ENCODE results near the gene FAM53B.
A peak's percentile ranks its signal among the peaks of the same experiment; 100 is the strongest.
"Not testable (repeated sequence)": the region's sequence is repeated elsewhere in the genome, so short reads cannot be mapped to it uniquely, and the experiment has no call there.

The FAM53B gene, protein sequence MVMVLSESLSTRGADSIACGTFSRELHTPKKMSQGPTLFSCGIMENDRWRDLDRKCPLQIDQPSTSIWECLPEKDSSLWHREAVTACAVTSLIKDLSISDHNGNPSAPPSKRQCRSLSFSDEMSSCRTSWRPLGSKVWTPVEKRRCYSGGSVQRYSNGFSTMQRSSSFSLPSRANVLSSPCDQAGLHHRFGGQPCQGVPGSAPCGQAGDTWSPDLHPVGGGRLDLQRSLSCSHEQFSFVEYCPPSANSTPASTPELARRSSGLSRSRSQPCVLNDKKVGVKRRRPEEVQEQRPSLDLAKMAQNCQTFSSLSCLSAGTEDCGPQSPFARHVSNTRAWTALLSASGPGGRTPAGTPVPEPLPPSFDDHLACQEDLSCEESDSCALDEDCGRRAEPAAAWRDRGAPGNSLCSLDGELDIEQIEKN

DNA sequence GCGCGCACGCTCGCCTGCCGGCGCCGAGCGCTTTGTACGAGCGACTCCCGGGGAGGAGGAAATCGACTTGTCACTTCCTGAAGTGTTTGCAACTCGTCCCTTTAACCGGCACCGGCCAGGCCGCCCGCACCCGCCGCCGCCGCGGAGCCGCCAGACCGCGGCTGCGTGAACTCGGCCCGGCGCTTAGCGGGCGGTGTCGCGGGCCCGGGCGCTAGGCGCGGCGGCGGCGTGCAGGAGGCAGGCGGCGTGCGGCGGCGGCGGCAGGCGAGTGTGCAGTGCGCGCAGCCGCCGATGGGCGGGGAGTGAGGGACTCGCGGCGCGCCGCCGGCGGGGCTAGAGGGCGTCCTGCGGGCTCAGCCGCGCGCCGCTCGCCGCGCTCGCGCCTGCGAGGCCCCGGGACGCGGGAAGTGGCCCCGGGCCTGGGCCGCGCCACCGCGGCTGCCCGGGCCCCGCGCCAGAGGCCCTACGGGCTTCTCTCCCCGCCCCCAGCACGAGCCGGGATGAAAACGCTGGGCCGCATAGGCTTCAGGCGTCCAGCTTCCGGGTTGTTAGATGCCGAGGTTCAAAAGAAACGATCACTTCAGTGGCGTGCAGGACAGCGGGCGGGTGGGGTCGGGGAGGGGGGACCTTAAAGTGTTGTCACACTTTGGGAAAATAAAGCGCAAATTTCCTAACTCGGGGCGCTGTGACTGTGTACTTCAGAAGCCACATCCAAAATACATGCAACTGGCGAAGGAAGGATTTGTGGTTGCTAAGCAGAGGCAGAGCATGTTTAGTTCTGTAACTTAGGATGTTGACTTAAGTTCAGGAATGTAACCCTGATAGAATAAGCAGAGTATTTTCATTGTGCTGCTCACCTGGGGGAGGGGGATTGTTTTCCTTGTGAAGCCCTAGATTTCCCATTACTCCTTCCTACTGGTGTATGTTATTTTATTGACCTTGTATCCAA is at the start of gene FAM53B:
Gene FAM53B, minus strand, starts transcription at position 277 of the 949 bp plus-strand sequence. CDS start 37,665 bp downstream, outside the sequence.
- DNase-seq = peak; percentile 57

DNA sequence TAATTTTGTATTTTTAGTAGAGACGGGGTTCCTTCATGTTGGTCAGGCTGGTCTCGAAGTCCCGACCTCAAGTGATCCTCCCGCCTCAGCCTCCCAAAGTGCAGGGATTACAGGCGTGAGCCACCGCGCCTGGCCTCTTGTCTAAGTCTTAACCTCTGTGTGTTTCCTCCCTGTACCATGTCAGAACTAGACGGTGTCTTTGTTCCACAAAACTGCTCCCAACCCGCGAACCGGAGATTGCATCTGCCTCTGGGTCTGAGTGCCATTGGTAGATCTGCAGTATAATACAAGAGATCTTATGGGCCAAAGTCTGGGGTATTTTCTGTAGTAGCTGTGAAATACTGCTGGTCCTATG is 48.8 kb upstream of the FAM53B start:
- DNase-seq = no peak

DNA sequence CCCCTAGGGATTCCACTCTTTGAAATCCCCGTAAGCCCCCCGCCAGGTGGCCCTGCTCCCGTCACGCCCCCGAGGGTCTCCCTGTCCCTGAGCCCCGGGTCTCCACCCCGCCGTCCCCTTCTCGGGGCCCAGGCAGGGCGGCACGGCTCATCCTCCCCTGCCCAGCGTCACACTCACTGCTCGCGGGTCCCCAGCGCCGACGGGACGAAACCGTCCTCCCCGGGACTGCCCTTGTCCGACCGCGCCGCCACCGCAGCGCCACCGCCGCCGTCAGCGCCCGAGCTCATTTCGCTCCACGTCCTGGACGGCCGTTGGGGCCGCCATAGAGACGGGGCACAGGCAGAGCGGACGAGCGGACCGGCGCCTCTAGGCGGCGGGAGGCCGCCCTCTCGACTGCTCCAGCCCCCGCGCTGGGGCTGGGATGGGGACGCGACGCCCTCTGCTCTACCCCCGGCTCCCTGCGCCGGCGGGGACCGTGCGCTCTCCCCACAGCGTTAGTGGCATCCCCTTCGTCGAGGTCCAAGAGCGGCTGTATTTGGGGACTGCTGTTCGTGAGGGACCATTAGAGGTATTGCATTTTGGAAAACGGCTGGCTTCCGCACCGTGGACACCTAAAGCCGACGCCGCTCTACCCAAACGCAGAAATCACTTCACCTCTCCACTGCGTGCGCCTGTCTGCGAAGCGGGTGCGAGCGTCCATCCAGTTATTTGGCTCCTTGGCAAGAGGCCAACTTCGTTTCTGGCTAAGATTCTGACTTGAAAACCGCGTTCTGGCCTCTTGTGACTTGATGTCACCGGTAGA is 47.6 kb upstream of the FAM53B start, which contains the start of gene EEF1AKMT2:
Gene EEF1AKMT2, minus strand, starts transcription at position 341 of the 802 bp plus-strand sequence. Its CDS starts 54 bp downstream, at position 287.
- DNase-seq = peak; percentile 60

DNA sequence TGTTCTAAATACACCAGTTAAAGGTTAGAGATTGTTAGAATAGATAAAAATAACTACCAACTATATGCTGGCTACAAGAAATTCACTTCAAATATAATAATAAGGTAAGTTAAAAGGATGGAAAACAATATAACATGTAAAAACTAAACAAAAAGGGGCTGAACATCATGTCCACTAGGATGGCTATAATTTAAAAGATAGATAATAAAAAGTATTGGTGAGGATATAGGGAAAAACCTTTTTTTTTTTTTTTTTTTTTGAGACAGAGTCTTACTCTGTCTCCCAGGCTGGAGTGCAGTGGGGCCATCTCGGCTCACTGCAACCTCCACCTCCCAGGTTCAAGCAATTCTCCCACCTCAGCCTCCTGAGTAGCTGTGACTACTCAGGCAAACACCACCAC is 38.7 kb upstream of the FAM53B start:
- not testable (repeated sequence) for DNase-seq

DNA sequence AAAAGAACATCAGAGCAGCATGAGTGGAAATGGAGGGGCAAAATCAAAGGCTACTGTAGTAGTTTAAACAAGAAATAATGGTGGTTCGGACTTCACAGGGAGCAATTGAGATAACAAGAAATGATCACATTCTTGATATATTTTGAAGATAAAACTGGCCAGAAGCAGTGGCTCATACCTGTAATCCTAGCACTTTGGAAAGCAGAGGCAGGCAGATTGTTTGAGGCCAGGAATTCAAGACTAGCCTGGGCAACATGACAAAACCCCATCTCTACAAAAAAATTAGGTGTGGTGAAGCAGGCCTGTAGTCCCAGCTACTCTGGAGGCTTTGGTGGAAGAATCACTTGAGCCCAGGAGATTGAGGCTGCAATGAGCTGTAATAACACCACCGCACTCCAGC is 24.6 kb upstream of the FAM53B start:
- no peak for DNase-seq

DNA sequence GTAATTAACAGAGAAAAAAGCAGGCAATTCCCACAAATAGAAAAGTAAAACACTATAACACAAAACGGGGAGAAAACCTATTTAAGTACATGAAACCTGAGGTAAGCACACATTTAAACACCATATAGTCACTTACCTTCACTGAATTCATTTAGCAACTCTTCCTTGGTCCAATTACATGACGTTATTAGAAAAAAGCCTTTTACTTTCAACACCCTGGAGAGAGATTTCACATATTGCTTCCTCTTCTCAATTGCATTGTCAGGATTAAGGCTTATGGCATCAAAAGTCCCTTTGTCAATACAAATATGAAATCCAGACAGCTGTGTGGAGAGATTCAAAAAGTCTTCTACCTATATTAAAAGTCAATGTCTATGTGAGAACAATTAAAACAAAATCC is 21.1 kb upstream of the FAM53B start:
- no peak for DNase-seq

DNA sequence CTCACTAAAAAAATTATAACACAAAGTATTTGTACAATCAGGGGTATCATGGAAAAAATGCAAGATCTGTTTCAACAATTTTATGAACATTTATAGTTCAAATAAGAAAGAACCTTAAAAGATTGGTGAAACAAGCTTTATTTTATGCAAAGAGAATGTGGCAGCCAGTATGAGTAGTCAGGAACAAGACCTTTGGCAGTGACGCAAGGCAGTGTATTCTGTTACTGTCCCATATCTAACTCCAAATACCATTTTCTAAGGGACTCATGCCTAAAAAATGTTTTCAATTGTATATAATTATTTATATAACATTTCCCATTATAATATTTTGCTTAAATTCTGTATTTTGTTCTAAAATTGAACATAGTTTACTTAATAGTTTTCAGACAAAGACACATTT is 19.1 kb upstream of the FAM53B start:
- DNase-seq = no peak

DNA sequence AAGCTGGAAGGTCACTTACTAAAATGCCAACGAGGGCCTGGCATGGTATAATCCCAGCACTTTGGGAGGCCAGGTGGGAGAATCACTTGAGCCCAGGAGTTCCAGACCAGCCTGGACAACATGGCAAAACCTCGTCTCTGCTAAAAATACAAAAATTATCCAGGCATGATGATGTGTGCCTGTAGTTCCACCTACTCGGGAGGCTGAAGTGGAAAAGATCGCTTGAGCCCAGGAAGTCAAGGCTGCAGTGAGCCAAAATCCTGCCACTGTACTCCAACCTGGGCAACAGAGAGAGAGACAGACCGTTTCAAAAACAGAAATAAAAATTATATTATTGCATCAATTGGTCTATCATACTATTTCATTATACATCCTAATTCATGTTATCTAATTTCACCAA is 18.1 kb upstream of the FAM53B start:
- no peak for DNase-seq

DNA sequence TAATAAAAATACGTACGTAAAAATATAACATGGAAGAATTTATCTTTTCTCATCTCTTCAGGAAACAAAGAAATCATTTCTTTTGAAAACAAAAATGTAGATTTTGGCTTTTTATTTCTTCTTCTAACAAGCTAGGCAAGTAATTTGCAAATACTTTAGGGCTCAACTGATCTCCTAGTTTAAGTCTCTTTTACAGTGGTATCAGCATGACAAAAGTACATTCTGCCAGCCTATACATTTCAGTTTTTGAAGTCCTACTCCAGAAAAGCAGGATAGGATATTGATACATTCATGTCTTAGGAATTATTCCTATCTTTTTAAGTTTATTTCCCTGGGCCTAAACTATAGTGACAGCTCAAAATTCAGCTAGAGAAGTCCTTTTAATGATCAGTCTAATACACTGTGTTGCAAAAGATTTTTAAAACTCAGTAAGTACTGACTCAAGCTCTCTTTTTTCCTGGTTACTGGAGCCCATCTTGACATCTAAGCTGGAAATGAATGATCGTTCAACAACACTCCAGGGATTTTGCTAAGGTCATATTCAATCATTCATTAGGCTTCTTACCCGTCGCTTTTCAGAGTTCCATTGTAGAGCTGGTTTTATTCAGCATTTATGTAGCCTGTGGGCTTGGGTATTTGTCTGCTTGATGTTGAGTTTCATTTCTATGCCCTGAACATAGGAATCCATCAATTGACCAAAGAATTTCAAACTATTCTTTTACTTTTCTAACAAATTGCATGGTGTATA is 12.2 kb upstream of the FAM53B start:
- no peak for DNase-seq

DNA sequence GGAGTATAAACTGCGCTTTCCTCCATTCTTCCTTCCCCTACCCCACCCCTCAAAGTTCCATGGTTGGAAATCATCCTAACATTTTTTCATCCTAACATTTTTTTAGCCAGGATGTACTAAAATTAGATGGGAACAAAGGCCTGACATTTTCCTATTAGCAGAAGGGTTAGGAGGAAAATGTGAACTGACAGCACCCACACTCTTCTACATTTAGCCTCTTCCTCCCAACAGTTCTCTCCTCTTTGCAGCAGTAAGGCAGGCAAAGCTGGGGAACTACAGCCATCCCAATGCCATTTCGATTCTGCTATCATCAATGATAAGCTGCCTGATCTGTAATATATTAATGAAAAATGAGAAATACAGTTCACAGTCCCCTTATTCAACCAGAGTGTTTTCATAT is 11.4 kb upstream of the FAM53B start:
- no peak for DNase-seq

DNA sequence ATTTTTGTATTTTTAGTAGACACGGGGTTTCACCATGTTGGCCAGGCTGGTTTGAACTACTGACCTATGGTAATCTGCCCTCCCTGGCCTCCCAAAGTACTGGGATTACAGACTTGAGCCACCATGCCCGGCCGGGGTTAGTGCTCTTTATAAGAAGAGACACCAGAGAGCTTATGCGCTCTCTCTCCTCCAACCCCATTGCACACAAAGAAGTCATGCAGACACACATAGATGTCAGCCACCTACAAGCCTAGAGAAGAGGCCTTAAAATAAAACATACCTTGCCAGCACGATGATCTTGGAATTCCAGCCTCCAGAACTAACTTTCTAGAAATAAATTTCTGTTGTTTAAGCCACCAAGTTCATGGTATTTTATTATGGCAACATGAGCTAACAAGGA is 10.0 kb upstream of the FAM53B start:
- DNase-seq = no peak

DNA sequence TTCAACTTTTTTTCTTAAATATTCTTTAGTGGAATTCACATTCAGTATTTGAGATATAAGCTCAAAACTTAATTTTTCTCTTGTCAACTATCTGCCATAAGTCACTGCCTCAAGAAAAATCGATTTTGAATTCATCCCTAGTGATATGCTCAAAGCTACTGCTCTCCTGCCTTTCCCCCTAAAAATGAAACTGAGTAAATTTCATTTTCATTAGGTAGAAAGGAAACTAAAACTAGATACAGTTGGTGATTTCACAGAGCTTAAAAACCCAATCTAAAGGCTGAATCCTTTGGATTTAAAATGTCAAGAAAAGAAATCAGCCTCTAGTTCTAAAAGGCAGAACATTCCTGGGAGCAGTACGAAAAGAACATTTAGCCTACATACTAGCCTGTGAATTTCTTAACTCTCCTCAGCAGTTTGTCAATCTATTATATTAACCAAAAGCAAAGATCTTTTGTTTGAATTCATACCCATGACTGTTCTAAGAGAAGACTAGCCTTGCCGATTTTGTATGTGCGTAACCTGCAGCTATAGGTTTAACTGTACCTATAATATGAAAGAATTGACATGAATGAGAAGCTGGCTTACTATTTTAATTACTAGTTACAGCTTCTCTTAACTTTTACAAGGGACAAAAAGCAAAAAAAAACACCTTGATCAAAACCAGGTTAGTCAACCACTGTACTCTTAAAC is 4.9 kb upstream of the FAM53B start:
- DNase-seq = no peak

DNA sequence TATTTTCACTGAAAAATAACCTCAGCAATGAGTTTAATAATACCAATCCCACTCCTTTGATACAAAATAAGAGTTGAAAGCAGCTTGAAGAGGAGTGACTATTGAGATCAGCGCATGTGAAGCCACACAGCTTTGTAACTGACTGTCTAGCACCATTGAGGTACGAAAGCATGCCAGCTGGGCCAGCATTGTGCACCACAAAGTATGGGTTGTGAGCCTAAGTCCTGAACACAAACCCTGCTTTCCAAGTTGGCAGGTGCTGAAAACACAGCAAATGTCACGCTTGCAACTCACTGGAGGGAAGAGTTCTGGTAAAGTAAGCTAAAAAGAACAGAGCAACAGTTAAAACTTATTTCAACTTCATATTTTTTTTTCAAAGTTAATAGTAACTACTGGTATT is 4.0 kb upstream of the FAM53B start:
- no peak for DNase-seq

DNA sequence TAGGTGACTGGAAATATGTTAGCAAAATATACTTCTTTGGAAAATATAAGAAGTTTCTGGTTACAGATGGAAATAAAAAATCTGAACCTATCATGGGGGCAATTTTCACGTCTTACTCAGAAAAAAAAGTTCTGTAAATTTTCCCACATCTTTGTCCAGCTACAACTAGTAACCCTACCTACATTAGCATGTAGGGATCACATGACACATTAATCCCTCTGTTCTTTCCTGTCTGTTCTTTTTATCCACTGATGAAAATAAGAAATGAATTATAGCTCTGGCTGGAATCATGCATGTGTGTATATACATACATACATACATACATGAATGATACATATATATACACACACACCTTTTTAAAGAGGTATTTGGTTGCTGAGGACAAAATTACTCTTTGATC is 3.6 kb upstream of the FAM53B start:
- DNase-seq = no peak

DNA sequence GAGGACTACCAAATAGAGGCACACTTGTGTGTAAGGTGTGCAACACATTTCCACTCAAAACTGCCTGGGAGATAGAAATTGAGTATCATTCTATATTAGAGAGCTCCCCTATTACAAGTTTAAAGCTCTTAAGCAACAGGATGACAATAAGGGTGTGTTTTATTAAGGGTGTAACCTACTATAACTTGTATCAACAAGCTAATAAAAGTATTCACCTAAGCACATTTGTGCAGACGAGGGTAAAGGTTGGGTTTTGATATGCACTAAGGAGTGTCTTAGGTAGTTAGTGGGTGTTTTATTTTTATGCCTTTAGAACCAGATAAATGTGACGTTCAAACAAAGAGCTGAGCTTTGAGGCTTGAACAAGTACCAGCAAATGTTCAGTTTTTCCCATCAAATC is 2.8 kb upstream of the FAM53B start:
- DNase-seq = no peak

DNA sequence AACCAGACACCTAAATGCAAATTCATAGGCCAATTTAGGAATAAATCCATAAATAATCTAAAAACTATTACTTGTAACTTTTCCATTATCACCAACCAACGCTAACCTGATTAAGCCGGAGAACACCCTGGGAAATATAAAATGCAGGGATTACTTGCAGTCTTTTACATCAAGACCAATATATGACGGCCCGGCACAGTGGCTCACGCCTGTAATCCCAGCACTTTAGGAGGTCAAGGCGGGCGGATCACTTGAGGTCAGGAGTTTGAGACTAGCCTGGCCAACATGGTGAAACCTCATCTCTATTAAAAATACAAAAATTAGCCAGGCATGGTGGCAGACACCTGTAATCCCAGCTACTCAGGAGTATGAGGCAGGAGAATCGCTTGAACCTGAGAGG is 2.3 kb upstream of the FAM53B start:
- DNase-seq = not testable (repeated sequence)

DNA sequence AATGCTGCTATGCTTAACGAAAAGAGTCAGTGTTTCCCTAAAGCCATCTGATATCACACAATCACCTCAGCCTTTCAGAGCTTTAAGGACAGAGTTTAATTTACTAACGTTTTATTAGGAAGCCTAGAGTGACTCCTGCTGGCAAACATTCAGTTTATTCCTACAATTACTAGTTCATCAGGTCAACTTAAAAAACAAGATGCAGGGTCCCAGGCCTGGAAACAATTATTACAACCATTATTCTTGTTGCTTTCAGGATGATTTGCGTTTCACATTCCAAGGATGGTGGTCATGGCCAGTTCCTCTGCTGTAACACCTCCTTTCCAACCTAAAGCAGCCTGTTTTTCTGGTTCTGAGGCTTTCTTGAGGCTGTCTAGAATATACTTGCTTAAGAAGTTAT is 1.5 kb upstream of the FAM53B start:
- DNase-seq = no peak

DNA sequence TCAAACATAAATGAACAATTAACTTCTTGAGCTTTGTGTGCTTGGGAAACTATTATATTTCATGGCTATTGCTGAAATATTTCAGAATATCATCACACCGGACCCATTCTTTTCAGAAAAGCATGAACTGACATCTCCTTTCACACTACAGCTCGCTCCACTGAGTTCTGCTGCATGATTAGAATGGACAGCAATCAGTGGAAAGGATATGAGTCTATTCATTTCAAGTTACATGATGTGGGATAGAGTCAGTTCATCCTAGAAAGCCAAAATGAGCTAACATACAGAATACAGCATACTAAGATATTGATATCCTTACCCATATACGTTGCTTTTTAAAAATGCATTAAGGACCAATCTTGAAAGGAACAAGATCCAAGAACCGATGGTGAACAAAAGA is 1.1 kb upstream of the FAM53B start:
- no peak for DNase-seq

DNA sequence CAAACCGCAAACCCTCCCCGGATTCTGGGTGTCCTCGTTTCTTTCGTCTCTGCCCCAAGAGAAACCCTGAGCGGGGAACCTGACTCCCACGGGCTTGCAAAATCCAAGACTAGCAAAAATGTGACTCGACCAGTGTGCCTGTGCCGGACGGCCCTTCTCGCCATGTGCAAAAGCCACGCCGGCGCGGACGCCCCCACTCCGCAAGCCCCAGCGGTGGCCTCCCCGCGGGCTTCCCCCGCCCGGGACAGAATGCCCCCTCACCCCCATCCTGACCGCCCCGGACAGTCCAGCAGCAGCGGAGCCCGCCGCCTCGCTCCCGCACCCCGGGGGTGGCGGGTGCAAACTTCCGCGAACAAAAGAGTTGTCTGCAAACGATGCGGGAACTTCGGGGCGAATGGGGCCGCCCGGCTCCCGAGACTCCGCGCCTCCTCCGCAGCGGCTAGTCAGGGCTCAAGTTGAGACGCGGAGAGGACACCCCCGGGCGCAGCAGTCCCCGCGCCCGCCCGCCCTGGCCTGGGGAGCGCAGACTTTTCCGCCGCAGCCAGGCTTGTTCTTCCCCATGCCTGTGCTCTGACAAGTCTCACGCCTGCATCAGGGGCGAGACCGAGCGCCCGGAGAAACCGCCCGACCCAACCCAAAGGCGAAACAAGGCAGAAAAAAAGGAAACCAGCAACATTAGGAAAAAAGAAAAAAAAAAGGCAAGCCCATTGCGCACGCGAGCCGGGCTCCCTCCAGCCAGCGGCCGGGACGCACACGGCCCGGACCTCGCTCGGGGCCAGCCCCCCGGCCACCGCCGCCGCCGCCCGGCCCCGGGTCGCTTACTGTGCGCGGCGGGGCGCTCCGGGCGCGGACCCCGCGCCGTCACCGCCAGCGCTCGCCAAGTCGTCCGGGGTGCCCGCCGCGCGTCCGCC is 732 bp downstream of the FAM53B start:
- DNase-seq = no peak

DNA sequence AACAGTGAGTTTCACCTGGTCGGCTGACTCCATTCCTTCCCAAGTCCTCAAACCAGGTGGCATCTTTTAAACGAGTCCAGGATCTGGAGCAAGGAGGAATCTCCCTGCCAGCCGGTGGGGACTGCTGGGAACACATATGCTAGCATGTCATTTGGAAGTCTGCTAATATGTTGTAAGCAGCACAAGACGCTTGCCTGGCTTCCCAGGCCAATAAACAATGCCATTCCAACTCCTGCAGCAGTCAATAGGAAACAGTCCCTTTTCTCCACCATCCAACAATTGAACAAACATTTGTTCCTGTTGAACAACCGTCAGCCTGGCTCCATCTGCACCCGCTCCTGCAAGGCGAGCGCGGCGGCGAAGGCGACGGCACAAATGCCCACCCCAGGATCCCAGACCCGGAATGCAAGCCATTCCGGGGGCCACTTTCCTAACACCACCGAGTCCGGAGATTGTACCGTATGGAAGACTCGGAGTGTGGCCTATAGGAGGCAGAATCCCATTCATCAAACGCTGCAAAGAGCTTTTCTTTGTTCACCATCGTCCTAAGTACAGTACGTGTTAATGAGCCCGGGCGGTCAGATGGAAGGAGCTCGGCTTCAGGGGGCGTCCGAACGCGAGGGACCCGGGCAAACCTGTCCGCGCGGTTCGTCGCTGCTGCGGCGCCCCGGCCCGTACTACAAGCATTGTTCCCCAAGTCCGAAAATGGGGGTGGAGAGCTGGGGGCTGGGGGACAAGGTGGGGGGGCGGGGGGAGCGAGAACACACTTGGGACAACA is 1.6 kb downstream of the FAM53B start:
- DNase-seq = no peak
